GM18519 (cell line): ENCODE data around the gene SERPINA7.
"Not testable (repeated sequence)": the region's sequence is repeated elsewhere in the genome, so short reads cannot be mapped to it uniquely, and the experiment has no call there.

Experiments used
- ATAC-seq: cut with Tn5 transposase; IDR thresholded peaks from one replicate; pipeline ENCODE4 v1.9.1; 2021; ENCODE audit warnings: mild to moderate bottlenecking, moderate library complexity; ENCODE audit not compliant: unreplicated experiment, low FRiP score

Gene SERPINA7

GRCh38 chrX:106038625-106039024 lies at the start of gene SERPINA7:
Gene SERPINA7, minus strand, starts transcription at chrX:106038727. Its CDS starts 1,669 bp downstream, at chrX:106037058.
- ATAC-seq, result no peak

DNA sequence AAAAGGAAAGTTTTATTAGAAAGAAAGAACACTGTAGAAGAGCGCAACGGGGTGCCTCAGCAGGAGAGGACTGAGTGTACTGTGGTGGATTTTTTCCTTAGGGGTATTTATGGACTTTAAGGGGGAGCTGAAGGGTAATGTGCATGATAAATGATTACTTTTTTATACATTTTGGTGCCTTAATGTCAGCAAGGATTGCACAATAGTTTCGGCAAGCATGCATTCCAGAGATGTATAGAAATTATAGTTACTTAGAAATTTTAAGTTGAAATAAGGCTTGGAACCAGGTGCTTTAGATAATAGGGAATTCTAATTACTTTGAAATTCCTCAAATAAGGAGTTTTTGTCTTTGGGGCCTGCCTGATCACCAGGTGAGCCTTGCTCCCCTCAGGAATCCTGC lies 30.5 kb upstream of the SERPINA7 start:
- ATAC-seq, result no peak

GRCh38 chrX:106050054-106050453 lies 11.5 kb upstream of the SERPINA7 start:
- no peak for ATAC-seq

GRCh38 chrX:106042296-106042695 lies 3.8 kb upstream of the SERPINA7 start:
- ATAC-seq, result no peak

DNA sequence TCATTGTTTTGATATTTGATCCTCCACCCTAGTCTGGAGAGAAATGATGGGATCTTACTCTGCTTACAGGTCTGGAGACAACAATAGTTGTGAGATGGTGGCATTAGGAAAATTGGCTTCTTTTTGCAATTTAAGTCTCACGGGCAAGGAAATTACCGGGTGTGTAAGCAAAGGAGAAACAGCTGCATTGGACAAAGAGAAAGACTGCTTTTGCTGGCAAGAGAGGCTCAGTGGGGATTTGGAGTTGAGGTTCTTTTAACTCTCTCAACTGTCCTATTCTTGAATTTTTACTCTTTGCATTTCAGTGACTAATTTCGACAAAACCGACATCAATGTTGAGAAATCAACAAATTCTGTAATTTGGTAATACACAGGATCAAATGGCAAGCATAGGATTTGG lies 2.3 kb upstream of the SERPINA7 start:
- ATAC-seq, result no peak

- ATAC-seq, result no peak
These were observed 1.4 kb upstream of the SERPINA7 start for GRCh38 chrX:106039920-106040319.

DNA sequence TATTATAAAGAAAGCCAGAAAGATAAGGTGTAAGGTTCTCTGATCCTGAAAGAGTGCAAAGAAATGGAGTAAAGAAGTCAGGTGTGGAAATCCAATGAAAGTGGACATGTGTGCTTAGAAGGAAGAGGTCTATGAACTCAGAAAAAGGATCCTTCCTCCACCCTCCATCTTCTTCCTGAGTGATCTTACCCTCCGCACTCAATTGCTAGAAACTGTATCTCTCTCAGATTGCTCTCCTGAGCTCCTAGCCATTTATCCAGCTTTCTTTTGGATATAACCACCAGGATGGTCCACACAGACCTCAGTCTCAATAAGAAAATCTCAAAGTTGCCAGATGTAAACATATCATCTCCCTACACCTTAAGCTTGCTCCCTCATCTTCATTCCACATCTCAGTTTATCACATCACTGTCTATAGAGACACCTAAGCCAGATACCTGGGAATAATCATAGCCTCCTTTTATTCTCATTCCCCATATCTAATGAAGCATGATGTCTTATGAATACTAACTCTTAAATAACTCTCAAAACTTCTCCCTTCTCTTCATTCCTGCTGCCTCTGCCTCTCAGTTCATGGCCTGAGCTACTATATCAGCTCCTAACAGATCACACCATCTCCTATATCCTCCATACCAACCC lies 573 bp downstream of the SERPINA7 start:
- ATAC-seq, result no peak

DNA sequence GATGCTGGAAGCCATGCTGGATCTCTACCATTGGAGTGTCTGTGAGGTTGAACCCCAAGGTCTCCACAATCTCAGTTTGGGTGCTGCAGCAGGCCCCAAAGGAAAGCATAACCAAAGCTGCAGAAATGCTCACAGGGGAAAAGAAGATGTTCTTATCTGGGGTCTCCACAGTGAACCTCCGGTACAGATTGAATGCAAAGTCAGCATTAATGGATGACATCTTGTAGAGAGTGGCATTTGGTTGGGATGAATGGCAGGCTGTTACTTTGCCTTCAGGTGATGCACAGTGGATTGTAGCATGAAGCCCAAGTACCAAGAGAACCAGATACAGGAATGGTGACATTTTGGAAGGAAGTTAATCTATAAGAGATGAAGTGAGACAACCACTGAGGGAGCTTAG lies 1.8 kb downstream of the SERPINA7 start:
- ATAC-seq, result no peak

GRCh38 chrX:106035064-106035463 lies 3.5 kb downstream of the SERPINA7 start:
- no peak for ATAC-seq

DNA sequence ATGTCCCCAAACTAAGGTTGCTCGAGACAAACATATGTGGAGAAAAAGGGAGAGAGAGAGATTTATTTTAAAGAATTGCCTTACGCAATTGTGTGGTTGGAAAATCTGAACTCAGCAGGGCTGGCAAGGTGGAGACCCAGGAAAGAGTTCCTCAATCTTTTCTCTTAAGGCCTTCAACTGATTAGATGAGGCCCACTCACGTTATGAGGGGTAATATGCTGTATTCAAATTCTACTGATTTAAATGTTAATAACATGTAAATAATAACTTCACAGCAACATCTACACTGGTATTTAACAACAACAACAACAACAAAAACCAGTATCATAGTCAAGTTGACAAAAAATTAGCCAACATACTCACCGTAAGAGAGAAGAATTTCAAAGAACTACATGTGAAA lies 14.6 kb downstream of the SERPINA7 start:
- ATAC-seq, result no peak

GRCh38 chrX:106022238-106022637 lies 16.3 kb downstream of the SERPINA7 start:
- no peak for ATAC-seq

DNA sequence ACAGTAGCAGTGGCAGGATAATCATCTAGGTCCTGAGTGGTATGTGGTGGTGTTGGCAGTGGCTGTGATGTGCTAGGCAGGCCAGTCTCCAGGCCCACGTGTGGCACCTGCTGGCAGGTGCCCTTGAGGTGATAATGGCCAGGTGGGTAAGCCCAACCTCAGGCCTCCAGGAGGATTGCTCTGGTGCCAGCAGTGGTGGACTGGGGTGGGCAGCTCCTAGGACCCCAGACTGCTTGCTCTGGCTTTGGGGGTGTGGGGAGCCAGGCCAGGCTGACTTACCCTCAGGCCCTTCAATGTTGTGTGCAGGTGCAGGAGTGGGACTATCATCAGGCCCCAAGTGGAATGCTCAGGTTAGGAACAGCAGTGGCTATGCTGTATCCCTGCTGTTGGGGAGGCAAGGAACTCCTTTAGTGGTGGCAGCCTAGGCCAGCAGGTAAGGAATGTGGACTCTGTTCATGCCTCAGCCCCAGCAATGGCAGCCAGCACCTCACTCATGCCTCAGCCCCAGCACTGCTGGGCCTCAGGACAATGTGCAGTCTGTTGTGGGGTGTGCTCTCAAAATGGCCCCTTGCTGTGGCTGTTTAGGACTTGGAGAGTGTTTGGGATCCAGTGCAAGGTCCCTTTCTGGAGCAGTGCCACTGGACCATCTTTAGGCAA lies 24.3 kb downstream of the SERPINA7 start:
- ATAC-seq, result no peak

GRCh38 chrX:106009145-106009544 lies 29.4 kb downstream of the SERPINA7 start:
- ATAC-seq, result no peak

GRCh38 chrX:106007815-106008214 lies 30.7 kb downstream of the SERPINA7 start:
- no peak for ATAC-seq

DNA sequence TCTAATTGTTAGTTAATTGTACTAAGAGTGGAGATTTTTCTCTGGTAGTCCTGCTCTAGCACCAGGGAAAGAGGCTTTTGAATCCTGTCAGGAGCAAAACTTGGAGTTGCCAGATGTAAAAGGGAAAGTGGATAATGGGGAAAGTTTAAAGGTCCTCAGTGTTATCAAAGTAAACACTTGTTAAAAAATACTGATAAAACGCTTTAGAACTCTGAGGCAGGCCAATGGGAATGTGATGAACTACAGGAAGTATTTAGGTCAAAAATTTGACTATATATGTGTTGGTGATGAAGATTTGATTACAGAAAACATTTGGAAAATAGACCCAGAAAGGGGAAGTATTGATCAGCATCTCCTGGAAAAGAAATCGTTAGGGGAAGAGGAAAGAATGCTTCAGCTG lies 32.8 kb downstream of the SERPINA7 start:
- no peak for ATAC-seq

- ATAC-seq, result not testable (repeated sequence)
These were observed 37.9 kb downstream of the SERPINA7 start for GRCh38 chrX:106000609-106001008.

- ATAC-seq, result no peak
These were observed 38.3 kb downstream of the SERPINA7 start for GRCh38 chrX:106000203-106000602.

GRCh38 chrX:105999294-105999693 lies 39.2 kb downstream of the SERPINA7 start:
- no peak for ATAC-seq

DNA sequence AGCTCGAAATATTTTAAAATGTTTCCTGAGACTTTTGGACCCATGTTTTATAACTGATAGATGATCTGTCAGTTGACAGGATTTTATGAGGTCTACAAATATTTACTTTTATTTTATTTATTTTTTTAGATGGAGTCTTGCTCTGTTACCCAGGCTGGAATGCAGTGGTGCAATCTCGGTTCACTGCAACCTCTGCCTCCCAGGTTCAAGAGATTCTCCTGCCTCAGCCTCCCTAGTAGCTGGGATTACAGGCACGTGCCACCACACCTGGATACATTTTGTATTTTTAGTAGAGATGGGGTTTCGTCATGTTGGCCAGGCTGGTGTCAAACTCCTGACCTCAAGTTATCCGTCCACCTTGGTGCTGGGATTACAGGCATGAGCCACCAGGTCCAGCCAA lies 50.0 kb downstream of the SERPINA7 start:
- ATAC-seq, result not testable (repeated sequence)
